GM12878 (cell line): ENCODE data around the gene TSPAN5. TPM values are rescaled to one million over a fixed set of nuclear protein-coding genes. Genes with fewer than 3 reads are reported as not detected.

Experiments
- ATAC-seq: fragments of 200-7000 bp; cut with Tn5 transposase; 3 replicates; pipeline ENCODE4 v1.9.1; 2020; ENCODE audit warnings: mild to moderate bottlenecking, moderate library complexity
- BruUV-seq: library from RNA; stranded (reverse); fragments of 400-500 nt; replicated peaks from 2 replicates; lab custom pipeline; 2021; lab: Mats Ljungman, UMichigan
- CTCF ChIA-PET: fragments of 300-600 bp; sonication (Branson Sonifier 250); formaldehyde crosslinking; extraction: SDS; loops from one replicate; lab custom pipeline; 2021; ENCODE audit warnings: inconsistent platforms; lab: Yijun Ruan, JAX
- POLR2A ChIA-PET: fragments of 350-600 bp; formaldehyde crosslinking; extraction: SDS; loops from one replicate; lab custom pipeline; 2021; ENCODE audit warnings: inconsistent platforms; lab: Charles Lee
- RAD21 ChIA-PET: fragments of 300-600 bp; sonication (Branson Sonifier 250); formaldehyde crosslinking; loops from one replicate; lab custom pipeline; 2023; ENCODE audit warnings: antibody characterized with exemption; ENCODE audit not compliant: unreplicated experiment; lab: Charles Lee
- SMC1A ChIA-PET: fragments of 300-600 bp; sonication (Branson Sonifier 250); formaldehyde crosslinking; loops from one replicate; lab custom pipeline; 2023; ENCODE audit not compliant: unreplicated experiment, uncharacterized antibody; lab: Charles Lee
- DNase-seq: peaks from one replicate; pipeline ENCODE4 v3.0.0-alpha.2; 2011; ENCODE audit warnings: low read depth, low spot score
- FAIRE-seq: peaks from 3 replicates; lab custom pipeline; 2011; peaks lifted over from hg19 to GRCh38; lab: Jason Lieb, UNC
- H2AFZ ChIP-seq: 2 replicates; pipeline ENCODE4 v1.6.0; 2011; ENCODE audit warnings: low read depth, low read length, control low read depth; ENCODE audit not compliant: control insufficient read depth
- H3K27ac ChIP-seq: 2 replicates; pipeline ENCODE4 v1.5.1; 2011; ENCODE audit warnings: control low read depth; ENCODE audit not compliant: control insufficient read depth, insufficient read depth
- H3K27me3 ChIP-seq, 2 experiments: replicated peaks in 1 of 2; 2 replicates each; pipeline versions ENCODE4 v1.6.0 to v1.6.1; 2011; ENCODE audit warnings: low read length in 1 of 2; ENCODE audit not compliant: control insufficient read depth in 2 of 2, insufficient read depth in 2 of 2
- H3K36me3 ChIP-seq, 2 experiments: 2 replicates each; pipeline ENCODE4 v1.5.1; 2011; ENCODE audit warnings: low read length in 1 of 2; ENCODE audit not compliant: control insufficient read depth in 2 of 2, insufficient read depth in 2 of 2
- H3K4me1 ChIP-seq: 2 replicates; pipeline ENCODE4 v1.6.1; 2011; ENCODE audit warnings: mild to moderate bottlenecking, low read length, moderate library complexity, mixed read lengths; ENCODE audit not compliant: control insufficient read depth, insufficient read depth
- H3K4me2 ChIP-seq: 2 replicates; pipeline ENCODE4 v1.6.0; 2011; ENCODE audit warnings: control low read depth; ENCODE audit not compliant: control insufficient read depth, insufficient read depth
- H3K4me3 ChIP-seq: fragments of 200-600 bp; sonication (generic); 2 replicates; pipeline ENCODE4 v1.5.1; 2016
- H3K79me2 ChIP-seq: 2 replicates; pipeline ENCODE4 v1.6.0; 2011; ENCODE audit warnings: low read length; ENCODE audit not compliant: control insufficient read depth, insufficient read depth
- H3K9ac ChIP-seq: 2 replicates; pipeline ENCODE4 v1.8.0; 2011; ENCODE audit warnings: low read length, control low read depth, mixed read lengths; ENCODE audit not compliant: control insufficient read depth, insufficient read depth
- H3K9me3 ChIP-seq: replicated peaks from 3 replicates; pipeline ENCODE4 v1.5.1; 2011; ENCODE audit warnings: mild to moderate bottlenecking, low read length; ENCODE audit not compliant: control insufficient read depth, insufficient read depth
- H4K20me1 ChIP-seq: 2 replicates; pipeline ENCODE4 v1.6.0; 2011; ENCODE audit not compliant: control insufficient read depth, insufficient read depth
- BRCA1 ChIP-seq: IDR thresholded peaks from 2 replicates; pipeline ENCODE4 v1.6.1; 2011; ENCODE audit warnings: low read depth, low read length, improper control_type of control experiment
- CBX3 ChIP-seq: fragments of 200-600 bp; sonication (generic); IDR thresholded peaks from 2 replicates; pipeline ENCODE4 v1.6.1; 2016; ENCODE audit warnings: low read depth, borderline replicate concordance
- ELK1 ChIP-seq: IDR thresholded peaks from 2 replicates; pipeline ENCODE4 v1.6.1; 2012; ENCODE audit warnings: low read depth, low read length, improper control_type of control experiment
- MTA2 ChIP-seq: fragments of 450-650 bp; IDR thresholded peaks from 2 replicates; pipeline ENCODE4 v1.6.1; 2016; ENCODE audit warnings: low read depth, mild to moderate bottlenecking, moderate library complexity
- MYB ChIP-seq: fragments of 150-350 bp; IDR thresholded peaks from 2 replicates; pipeline ENCODE4 v1.6.1; 2014; ENCODE audit warnings: mild to moderate bottlenecking, low read depth, low read length, borderline replicate concordance
- PKNOX1 ChIP-seq: fragments of 450-650 bp; IDR thresholded peaks from 2 replicates; pipeline ENCODE4 v1.6.1; 2016; ENCODE audit warnings: mild to moderate bottlenecking
- RB1 ChIP-seq: fragments of 450-650 bp; formaldehyde crosslinking; IDR thresholded peaks from 2 replicates; pipeline ENCODE4 v1.6.1; 2017; ENCODE audit warnings: mild to moderate bottlenecking, borderline replicate concordance
- SUZ12 ChIP-seq: fragments of 200-600 bp; sonication (generic); IDR thresholded peaks from one replicate; pipeline ENCODE4 v1.6.1; 2018; ENCODE audit warnings: antibody characterized with exemption, mild to moderate bottlenecking; ENCODE audit not compliant: unreplicated experiment
- TARDBP ChIP-seq: IDR thresholded peaks from 2 replicates; pipeline ENCODE4 v1.6.1; 2016; ENCODE audit warnings: borderline replicate concordance
- TCF3 ChIP-seq: IDR thresholded peaks from 2 replicates; pipeline ENCODE4 v1.6.1; 2012; ENCODE audit warnings: low read depth, mild to moderate bottlenecking, low read length, borderline replicate concordance; ENCODE audit not compliant: insufficient read depth
- USF2 ChIP-seq: IDR thresholded peaks from 2 replicates; pipeline ENCODE4 v1.6.1; 2011; ENCODE audit warnings: low read depth, low read length, improper control_type of control experiment, borderline replicate concordance
- ZNF592 ChIP-seq: fragments of 450-650 bp; IDR thresholded peaks from 2 replicates; pipeline ENCODE4 v1.6.1; 2017; ENCODE audit warnings: mild to moderate bottlenecking, moderate library complexity
- ZNF687 ChIP-seq: fragments of 450-650 bp; IDR thresholded peaks from 2 replicates; pipeline ENCODE4 v1.6.1; 2017; ENCODE audit warnings: mild to moderate bottlenecking, moderate library complexity
- WGBS: methylation state at CpG from one replicate; pipeline ENCODE4 v1.1.6; 2016; ENCODE audit warnings: low lambda C conversion rate; ENCODE audit not compliant: insufficient replicate concordance, insufficient coverage; ENCODE audit errors: missing lambda C conversion rate; 5-methylcytosine and 5-hydroxymethylcytosine counted together
- in situ Hi-C: fragments of 300-500 bp; cut with MboI; formaldehyde crosslinking; loops from 9 replicates; pipeline ENCODE4 v1.14.3; 2018; ENCODE audit warnings: mixed read lengths
- intact Hi-C: fragments of 100-400 bp; cut with micrococcal nuclease; formaldehyde crosslinking; loops from one replicate; pipeline ENCODE4 v1.14.2; 2022; ENCODE audit not compliant: unreplicated experiment
- polyA plus RNA-seq, 11 experiments: library from polyadenylated mRNA; depleted of rRNA in 4 of 11; unstranded in 6 of 11; stranded (reverse) in 5 of 11; fragments of >200 nt; fragmentation: Nextera tagmentation in 4 of 11; fragmentation: Illumina TruSeq in 1 of 11; extraction: Ambion mirVana in 4 of 11; extraction: Trizol in 1 of 11; gene quantifications; 1 replicate in 1 of 11; 2 replicates in 10 of 11; pipeline versions ENCODE4 v1.2.1 to v1.2.3, GENCODE V29; 2011 to 2016; ENCODE audit warnings: inconsistent platforms in 2 of 11, missing spikeins in 2 of 11, low read depth in 1 of 11
- total RNA-seq, 4 experiments: library from RNA; depleted of rRNA in 3 of 4; stranded (reverse); fragments of >200 nt in 3 of 4; fragmentation: Illumina TruSeq in 1 of 4; extraction: Trizol in 1 of 4; gene quantifications; 2 replicates each; pipeline versions ENCODE4 v1.2.1 to v1.2.3, GENCODE V29; 2013 to 2021

Gene TSPAN5
- total and polyA plus RNA-seq, 10 of the 15 experiments (the other 5 are each of a cell fraction or from before 2014, with no cell fraction given), result 0.09 to 8.2 (median 0.27) TPM

- ChIA-PET POLR2A (no interaction called here), RAD21 (no interaction called here), SMC1A (interaction anchor here (0.7 to 1.4 kb wide), 5 partner anchors 24 to 365 kb away, joined by 3 to 4 read pairs (median 3); no protein-coding TSS in a partner anchor), CTCF (interaction anchor here (0.5 to 1.3 kb wide), 4 partner anchors 18 to 388 kb away, joined by 3 to 4 read pairs (median 4); no protein-coding TSS in a partner anchor)
- in situ Hi-C loops (no loop called here), intact Hi-C loops (no loop called here)
- no peaks in the 10 kb centered on the region for H4K20me1 ChIP-seq
- no peaks in the 10 kb centered on the region for H3K79me2 ChIP-seq
- no peak overlapping the region for H3K4me2 ChIP-seq
- WGBS, result 25% methylated on average over 3 of the region's 3 CpGs
- no peak overlapping the region for H3K9ac ChIP-seq
- DNase-seq (no peak), FAIRE-seq (no peak), ATAC-seq (no peak)
- no peaks in the 10 kb centered on the region for H3K9me3 ChIP-seq
- BruUV-seq, result no TSS peak
- H3K4me1 ChIP-seq, result no peaks in the 10 kb centered on the region
- no peak for TF ChIP-seq TCF3
- TF ChIP-seq ZNF592, result no peak
- no peak for TF ChIP-seq USF2
- no peak for TF ChIP-seq PKNOX1
- TF ChIP-seq BRCA1, result no peak
- no peak for TF ChIP-seq MTA2
- TF ChIP-seq TARDBP, result no peak
- no peak for TF ChIP-seq RB1
- no peak for TF ChIP-seq SUZ12
- TF ChIP-seq ELK1, result no peak
- TF ChIP-seq ZNF687, result no peak
- no peak for TF ChIP-seq CBX3
- no peak for TF ChIP-seq MYB
- H3K27ac ChIP-seq, result no peak overlapping the region
- no peaks in the 10 kb centered on the region for H3K36me3 ChIP-seq
- no peak overlapping the region for H2AFZ ChIP-seq
- H3K4me3 ChIP-seq, result no peak overlapping the region
- no peaks in the 10 kb centered on the region for H3K27me3 ChIP-seq
Measured at GRCh38 chr4:98560321-98560720, 98.1 kb downstream of the TSPAN5 start.
